ENCODE results near the gene TNFRSF8. TPM values are rescaled to one million over a fixed set of nuclear protein-coding genes. Genes with fewer than 3 reads are reported as not detected.

TNFRSF8 gene
- total and polyA plus RNA-seq, 9 of the 15 experiments (the other 6 are each of a cell fraction or from before 2014, with no cell fraction given) = 3.5 to 38.4 (median 17.1) TPM

- Histone ChIP-seq H3K4me1 (replicated peaks in 1 of 2; ENCODE audit: control insufficient read depth in 2 of 2, insufficient read depth in 2 of 2, low read length in 2 of 2) (peaks cover 30 to 52% of the 10 kb centered on the region in 2 experiments), H4K20me1 (replicated peaks; ENCODE audit: control insufficient read depth, insufficient read depth, low read length) (peaks cover 43% of the 10 kb centered on the region), H3K9me3 (replicated peaks; ENCODE audit: control insufficient read depth, insufficient read depth, low read depth, low read length) (no peaks in the 10 kb centered on the region), H3K4me3 (no peak overlapping the region), H3K9me1 (ENCODE audit: control insufficient read depth, insufficient read depth, low read length) (peaks cover 5% of the 10 kb centered on the region), H3K4me2 (ENCODE audit: insufficient read depth, low read length) (no peak overlapping the region), H3K79me2 (ENCODE audit: control insufficient read depth, insufficient read depth, low read length) (peaks cover 45% of the 10 kb centered on the region), H3K27me3 (ENCODE audit: control insufficient read depth in 2 of 2, insufficient read depth in 2 of 2, low read length in 2 of 2) (no peaks in the 10 kb centered on the region), H2AFZ (ENCODE audit: low read depth, low read length) (no peak overlapping the region), H3K27ac (ENCODE audit: extremely low read depth, low read depth, low read length) (no peak overlapping the region), H3K36me3 (ENCODE audit: control insufficient read depth, insufficient read depth, low read length) (peaks cover 28% of the 10 kb centered on the region; the same call in 2 of the 3 replicates), H3K9ac (ENCODE audit: insufficient read depth in 1 of 2, low read depth in 2 of 2, low read length in 2 of 2) (peak overlapping the region in 1 of 2 experiments; percentile 46; a peak in 2 of 4 replicates)
- POLR2A ChIA-PET = interaction anchor here (0.6 to 3.1 kb wide), 5 partner anchors 9 to 80 kb away, joined by 3 to 18 read pairs (median 5); partner anchors contain the start of gene TNFRSF1B
- TF ChIP-seq PRPF4 (IDR thresholded peaks at IDR 0.05; ENCODE audit: insufficient read depth, low read depth, low read length, poor library complexity, severe bottlenecking) = no peak
- TF ChIP-seq, protein P1, sequence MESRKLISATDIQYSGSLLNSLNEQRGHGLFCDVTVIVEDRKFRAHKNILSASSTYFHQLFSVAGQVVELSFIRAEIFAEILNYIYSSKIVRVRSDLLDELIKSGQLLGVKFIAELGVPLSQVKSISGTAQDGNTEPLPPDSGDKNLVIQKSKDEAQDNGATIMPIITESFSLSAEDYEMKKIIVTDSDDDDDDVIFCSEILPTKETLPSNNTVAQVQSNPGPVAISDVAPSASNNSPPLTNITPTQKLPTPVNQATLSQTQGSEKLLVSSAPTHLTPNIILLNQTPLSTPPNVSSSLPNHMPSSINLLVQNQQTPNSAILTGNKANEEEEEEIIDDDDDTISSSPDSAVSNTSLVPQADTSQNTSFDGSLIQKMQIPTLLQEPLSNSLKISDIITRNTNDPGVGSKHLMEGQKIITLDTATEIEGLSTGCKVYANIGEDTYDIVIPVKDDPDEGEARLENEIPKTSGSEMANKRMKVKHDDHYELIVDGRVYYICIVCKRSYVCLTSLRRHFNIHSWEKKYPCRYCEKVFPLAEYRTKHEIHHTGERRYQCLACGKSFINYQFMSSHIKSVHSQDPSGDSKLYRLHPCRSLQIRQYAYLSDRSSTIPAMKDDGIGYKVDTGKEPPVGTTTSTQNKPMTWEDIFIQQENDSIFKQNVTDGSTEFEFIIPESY (CRISPR knock-in tag; IDR thresholded peaks at IDR 0.05) = peak; percentile 92
- no peak for TF ChIP-seq MCM7 (IDR thresholded peaks at IDR 0.05)
- FAIRE-seq (no peak), ATAC-seq (no peak), DNase-seq (ENCODE audit: extremely low read depth in 1 of 4, low spot score in 3 of 4) (no peak)
- no TSS peak for BruUV-seq (replicated peaks)
- intact Hi-C loops (cut with micrococcal nuclease) (no loop called here), in situ Hi-C loops (cut with MboI) (no loop called here)
- 88% methylated on average over 23 of the region's 24 CpGs for WGBS (ENCODE audit: insufficient coverage, low coverage, missing lambda C conversion rate)
- CTCF ChIA-PET (ENCODE audit: low intra/inter-chr PET ratio) = no interaction called here
Measured at GRCh38 chr1:12177156-12177998, 114.3 kb downstream of the TNFRSF8 start.
